ENCODE data around the gene NRK.

- TF ChIP-seq CTCF (IDR thresholded peaks at IDR 0.05) (no peak), POLR2A (IDR thresholded peaks at IDR 0.05) (no peak)
These were observed 147.1 kb downstream of the NRK start for GRCh38 chrX:105969487-105969886.

Data from testis (tissue), 2 donors.